GM19023 (cell line): ENCODE results near the gene KRTAP1-3.
"Not testable (repeated sequence)": the region's sequence is repeated elsewhere in the genome, so short reads cannot be mapped to it uniquely, and the experiment has no call there.

ENCODE experiments used
- ATAC-seq: cut with Tn5 transposase; IDR thresholded peaks from one replicate; pipeline ENCODE4 v1.9.1; 2021; ENCODE audit warnings: mild to moderate bottlenecking, moderate library complexity; ENCODE audit not compliant: unreplicated experiment

KRTAP1-3 gene

DNA sequence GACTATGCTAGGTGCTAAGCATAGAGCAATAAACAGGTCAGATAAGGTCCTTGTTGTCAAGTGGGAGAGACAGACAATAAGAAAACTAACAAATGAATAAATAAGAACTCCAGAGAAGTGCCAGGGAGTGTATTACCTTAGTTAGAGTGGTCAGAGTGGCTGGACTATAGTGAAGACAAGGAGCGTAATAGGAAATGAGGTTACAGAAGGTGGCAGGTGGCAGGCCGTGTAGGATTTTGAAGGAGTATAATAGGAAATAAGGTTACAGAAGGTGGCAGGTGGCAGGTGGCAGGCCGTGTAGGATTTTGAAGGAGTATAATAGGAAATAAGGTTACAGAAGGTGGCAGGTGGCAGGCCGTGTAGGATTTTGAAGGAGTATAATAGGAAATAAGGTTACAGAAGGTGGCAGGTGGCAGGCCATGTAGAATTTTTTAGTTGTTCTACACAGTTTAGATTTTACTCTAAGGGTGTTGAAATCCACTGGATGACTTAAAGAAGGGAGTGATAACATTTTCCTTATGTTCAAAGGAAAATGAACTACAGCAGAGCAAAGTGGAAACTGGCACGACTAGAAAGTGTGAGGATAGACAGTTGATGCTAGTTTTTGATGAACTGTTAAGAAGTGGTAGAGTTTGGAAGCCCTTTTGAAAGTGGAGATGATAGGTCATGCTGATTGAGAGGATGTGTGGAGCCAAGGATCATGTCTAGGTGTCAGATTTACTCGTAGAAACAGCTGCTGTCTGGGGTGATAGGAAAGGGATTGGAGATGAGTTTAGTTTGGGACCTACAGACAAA is 22.2 kb downstream of the KRTAP1-3 start:
- ATAC-seq = no peak

DNA sequence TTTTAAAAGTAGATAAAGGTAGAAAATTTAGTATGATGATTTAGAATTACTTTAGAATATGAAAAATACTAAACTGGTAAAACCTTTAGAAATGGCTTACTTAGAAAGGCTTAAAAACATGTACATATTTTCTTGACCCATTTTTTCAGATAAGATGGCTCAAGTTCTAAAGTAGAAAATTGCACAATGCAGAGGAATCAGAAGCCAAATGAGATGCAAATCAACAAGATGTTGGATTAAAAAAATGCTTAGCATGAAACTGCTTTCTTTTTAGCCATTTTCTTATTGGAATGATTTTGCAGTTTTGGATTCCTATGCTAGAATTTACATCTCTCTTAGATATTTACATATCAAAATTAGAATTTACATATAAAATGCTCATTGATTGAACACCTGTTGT is 24.2 kb downstream of the KRTAP1-3 start:
- no peak for ATAC-seq

DNA sequence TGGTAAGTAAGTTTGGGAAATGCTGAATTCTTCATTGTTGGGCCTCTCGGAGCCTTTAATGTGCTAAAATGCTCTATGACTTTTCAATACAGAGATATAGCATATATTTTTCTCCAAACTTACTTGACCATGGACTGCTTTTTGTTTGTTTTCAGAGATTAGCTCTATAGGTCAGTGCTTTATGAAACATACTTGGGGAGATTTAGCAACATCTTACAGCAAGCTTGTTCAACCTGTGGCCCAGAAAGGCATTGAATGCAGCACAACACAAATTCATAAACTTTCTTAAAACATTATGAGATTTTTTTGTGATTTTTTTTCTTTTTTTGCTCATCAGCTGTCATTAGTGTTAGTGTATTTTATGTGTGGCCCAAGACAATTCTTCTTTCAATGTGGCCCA is 24.7 kb downstream of the KRTAP1-3 start:
- ATAC-seq = no peak

DNA sequence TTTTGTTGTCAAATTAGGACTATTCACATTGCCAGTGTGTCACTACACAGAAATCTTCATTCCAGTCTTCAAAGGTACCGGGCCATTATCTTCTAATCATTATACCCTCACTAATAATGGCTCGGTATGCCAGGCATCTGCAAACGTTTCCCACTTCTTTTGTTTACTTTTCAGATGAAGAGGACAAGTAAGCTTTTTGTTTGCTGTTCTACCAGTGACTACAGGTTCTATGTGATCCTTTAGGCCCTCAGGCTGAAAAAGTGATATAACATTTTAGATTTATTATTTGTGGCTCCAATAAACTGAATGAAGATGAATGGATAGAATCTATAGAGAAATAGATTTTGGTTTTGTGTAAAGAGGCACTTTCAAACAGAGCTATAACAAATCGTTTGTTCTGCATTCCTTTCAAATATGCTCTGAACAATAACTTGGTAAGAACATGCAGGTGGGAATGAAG is 25.3 kb downstream of the KRTAP1-3 start:
- no peak for ATAC-seq

DNA sequence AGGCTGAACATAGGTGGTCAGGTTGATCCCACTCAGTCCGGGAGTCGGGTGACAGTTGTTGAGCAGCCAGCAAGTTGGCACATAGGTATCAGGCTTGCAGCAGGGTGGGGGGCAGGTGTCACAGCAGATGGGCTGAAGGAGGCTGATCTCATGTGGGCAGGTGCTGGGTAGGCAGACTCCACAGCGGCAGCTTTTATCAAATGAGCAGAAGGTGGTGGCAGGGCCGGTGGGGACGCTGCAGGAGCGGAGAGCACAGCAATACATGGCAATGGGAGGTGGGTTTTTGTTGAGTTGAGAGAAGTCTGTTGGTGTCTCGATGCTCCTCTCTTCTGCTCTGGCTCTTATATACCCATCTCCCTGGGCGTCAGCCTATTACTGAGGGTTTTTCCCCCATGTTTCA is 25.9 kb downstream of the KRTAP1-3 start, which contains the start of gene KRTAP3-1:
KRTAP3-1 (minus strand) TSS at position 318 of the 400 bp plus-strand sequence; CDS start at position 264, 54 bp downstream.
- ATAC-seq = no peak

DNA sequence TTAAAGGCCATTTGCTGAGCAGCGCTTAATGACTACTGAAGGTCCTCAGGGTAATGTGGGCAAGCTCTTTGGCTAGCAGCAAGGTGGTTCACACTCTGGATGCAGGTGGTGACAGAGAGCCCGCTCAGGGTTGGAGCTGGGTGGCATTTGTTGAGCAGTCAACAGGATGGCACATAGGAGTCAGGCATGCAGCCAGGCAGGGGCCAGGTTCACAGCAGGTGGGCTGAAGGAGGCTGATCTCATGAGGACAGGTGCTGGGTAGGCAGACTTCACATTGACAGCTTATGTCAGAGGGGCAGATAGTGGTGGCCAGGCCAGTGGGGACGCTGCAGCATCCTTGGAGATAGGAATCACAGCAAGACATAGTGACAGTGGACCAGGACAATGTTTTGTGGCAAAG is 30.3 kb downstream of the KRTAP1-3 start:
- ATAC-seq = no peak

DNA sequence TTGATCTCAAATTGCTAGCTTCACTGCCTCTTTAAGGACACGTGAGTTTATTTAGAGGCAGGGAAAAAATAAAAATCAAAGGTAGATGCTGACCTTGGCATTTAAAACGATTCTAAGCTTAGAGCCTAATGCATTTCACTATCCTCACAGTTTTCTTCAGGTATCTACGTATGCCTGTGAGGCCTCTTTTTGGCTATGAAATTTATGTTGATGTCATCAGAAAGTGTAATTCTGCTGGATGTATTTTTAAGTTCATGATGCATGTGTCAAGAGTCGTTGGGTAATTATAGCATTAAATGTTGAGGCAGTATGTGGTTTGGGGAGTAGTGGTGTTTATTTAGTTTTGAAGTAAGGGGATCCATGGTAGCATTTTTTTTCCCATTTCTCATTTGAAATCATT is 30.7 kb downstream of the KRTAP1-3 start:
- no peak for ATAC-seq

DNA sequence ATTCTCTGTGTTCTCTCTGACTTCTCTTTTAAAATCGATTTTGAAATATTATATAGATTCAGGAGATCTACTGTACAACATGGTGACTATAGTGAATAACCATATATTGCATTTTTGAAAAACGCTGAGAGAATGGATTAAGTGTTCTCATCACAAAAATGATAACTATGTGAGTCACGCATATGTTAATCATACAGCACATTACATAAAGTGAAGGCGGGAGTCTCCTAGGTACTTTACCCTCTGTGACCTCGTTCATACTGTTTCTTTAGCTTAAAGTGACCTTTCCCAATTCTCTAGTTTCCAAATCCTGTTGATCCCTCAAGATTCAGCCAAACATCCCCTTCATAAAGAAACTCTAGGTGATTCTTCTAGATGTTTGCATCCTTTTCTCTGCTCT is 31.9 kb downstream of the KRTAP1-3 start:
- ATAC-seq = no peak

DNA sequence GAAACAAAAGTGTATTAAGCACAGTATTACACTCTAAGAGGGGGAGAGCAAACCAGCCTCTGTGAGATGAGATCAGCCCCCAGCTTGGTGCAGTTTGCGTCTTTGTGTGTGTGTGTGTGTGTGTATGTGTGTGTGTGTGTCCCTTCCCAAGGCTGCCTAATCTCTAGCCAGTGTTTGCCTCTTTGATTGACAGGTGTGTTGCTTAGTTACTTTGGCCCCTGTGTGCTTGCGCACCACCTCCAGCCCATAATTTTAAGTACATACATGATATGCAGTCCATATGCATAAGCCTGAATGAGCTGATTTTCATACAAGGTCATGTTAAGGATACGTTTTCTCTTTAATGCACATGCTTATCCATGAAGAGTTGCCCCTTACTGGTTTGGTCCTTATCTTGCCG is 32.9 kb downstream of the KRTAP1-3 start:
- no peak for ATAC-seq

DNA sequence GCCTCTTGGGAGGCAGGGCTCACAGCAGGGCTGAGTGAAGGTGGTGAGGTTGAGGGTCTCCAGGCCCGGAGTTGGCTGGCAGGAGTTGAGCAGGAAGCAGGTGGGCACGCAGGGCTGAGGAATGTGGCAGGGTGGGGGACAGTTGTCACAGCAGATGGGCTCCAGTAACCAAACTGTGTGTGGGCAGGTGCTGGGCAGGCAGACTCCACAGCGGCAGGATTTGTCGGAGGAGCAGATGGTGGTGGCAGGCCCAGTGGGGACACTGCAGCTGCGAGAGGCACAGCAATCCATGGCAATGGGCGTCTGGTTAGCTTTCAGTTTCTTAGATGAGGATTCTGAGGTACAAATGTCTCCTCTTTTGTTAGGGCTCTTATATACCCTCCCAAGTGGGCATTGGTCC is 35.1 kb downstream of the KRTAP1-3 start, which contains the start of gene KRTAP3-2:
KRTAP3-2 (minus strand) TSS at position 344 of the 400 bp plus-strand sequence; CDS start at position 291, 53 bp downstream.
- not testable (repeated sequence) for ATAC-seq

DNA sequence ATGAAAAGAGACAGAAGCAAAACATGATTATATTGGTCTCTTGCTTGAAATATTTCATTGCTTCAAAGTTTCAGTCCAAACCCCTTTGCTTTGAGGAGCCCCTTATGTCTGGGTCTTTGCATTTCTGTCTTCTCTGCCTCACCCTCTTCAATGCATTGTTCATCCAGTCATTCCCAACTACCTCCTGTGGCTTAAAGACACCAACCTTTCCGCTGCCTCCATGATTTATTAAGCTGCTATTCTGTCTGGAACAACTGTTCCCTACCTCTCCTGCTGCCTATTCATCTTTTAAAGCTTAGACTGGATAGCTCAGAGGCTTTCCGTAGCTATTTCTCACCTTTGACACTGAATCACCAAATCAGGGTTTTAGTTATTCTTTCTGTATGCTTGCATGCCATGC is 37.3 kb downstream of the KRTAP1-3 start:
- no peak for ATAC-seq

DNA sequence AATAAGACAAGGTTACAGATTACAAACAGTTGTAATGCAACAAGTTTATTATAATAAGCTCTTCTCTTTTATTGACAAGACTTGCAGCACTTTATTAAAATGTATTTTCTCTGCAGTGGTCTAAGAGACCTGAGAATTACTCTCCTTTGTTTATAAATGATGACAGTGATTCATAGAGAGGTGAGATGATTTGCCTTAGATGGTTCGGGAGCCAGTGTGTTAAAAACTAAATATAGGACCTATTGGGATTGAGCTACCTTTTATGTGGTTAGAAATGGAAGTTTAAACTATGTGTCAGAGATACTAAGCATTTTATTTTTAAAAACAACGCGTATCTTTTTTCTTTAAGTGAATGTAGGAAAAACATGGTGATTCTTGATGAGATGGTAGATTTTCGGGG is 37.8 kb downstream of the KRTAP1-3 start:
- no peak for ATAC-seq

DNA sequence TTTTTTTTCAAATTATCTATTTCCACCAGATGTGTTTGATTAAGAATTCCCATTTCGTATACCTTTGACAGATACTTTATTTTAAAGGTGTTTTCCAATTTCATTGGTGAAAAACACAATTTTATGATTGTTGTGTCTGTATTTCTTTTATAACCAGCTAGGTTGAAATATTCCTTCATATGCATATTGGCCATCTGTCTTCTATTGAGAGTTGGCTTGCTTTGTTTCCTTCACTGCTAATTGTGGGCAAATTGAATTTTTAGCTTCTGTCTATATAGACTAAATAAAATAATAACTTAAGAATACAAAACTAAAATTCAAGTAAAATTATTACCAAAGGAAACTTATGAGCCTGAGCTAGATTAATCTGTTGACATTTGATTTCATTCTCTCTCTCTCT is 39.6 kb downstream of the KRTAP1-3 start:
- no peak for ATAC-seq

DNA sequence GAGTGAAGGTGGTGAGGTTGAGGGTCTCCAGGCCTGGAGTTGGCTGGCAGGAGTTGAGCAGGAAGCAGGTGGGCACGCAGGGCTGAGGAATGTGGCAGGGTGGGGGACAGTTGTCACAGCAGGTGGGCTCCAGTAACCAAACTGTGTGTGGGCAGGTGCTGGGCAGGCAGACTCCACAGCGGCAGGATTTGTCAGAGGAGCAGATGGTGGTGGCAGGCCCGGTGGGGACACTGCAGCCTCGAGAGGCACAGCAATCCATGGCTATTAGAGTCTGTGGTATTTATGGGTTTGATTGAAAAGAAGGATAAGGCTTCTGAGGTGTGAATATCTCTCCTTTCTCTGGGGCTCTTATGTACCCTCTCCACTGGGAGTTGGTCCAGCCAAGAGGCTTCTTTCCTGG is 40.8 kb downstream of the KRTAP1-3 start, which contains the start of gene KRTAP3-3:
KRTAP3-3 (minus strand) TSS at position 326 of the 400 bp plus-strand sequence; CDS start at position 259, 67 bp downstream.
- no peak for ATAC-seq

DNA sequence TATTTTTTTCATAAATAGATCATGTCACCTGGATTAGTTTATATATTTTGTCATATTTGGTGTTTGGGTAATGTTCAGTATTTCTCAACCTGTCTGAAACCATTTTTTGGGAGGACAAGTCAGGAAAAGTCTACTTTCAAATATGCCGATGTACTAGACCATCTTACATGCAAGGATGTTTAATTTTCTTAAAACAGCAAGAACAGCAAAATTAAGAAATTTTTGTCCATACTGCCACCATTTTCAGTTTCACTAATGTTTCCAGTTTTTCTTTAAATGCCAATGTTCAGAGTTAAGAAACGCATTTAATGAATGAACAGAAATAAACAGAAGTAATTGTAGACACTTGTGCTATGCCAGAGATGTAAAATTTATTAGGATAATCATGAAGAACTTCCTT is 41.6 kb downstream of the KRTAP1-3 start:
- ATAC-seq = no peak

DNA sequence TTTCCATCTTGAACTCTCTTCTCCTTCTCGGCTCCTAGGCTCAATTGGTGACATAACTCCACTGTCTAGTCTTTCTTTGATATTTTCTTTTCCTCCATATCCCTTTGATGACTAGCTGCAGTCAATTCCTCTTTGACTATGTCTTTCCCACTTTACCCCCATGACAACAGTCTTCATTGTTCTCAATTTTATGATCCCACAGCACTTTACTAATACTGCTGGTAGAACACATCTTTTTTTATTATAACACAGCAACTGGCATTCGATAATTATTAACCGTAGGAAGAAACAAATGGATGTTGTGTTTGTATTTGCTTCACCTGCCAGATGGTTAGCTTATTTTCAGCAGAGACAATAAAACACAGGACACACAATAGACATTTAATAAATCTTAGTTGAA is 42.0 kb downstream of the KRTAP1-3 start:
- no peak for ATAC-seq

DNA sequence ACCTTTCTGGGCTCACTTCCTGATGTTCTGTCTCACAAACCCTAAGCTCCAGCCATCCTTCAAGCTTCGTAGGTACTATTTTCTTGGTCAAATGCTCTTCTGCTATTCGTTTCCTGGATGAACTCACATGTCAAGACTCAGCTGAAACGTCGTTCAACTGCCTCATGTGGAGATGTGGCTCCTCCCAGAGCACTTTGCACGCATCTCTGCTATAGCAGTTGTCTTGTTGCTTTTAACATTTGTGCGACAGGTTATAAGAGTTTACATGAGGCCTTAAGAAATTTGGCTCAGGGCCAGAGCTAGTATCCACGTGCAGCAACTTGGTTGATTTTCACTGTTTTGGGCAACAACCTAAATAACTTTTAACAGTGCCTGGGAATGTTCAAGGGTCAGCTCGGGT is 47.8 kb downstream of the KRTAP1-3 start:
- ATAC-seq = no peak

DNA sequence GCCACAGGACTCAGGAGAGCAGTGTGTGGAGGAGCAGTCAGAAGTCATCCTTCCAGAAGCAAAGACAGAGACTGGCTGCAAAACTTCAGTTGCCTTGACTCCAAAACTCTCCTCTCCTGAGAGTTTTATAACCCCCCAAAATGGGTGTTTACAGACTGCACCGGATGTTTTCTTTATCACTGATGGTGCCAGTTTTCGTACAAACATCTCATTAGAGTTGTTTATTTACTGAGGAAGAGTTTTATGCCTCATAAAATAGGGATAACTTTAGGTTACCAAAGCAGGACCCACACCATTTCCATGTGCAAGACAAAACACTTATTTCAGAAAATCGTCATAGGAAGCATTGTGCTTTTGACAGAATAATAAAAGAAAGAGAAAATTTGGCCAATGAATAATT is 50.4 kb downstream of the KRTAP1-3 start, which contains the start of gene KRT40:
KRT40 (minus strand) TSS at position 101 of the 400 bp plus-strand sequence; CDS start at position 48, 53 bp downstream.
- ATAC-seq = no peak
